GM18873 (cell line): ENCODE measurements around the gene RAB11FIP4.
"Not testable (repeated sequence)": the region's sequence is repeated elsewhere in the genome, so short reads cannot be mapped to it uniquely, and the experiment has no call there.

ENCODE experiments used
- ATAC-seq: cut with Tn5 transposase; IDR thresholded peaks from one replicate; pipeline ENCODE4 v1.9.1; 2021; ENCODE audit warnings: mild to moderate bottlenecking, moderate library complexity, moderate number of reproducible peaks; ENCODE audit not compliant: unreplicated experiment, low FRiP score

RAB11FIP4 gene

GRCh38 chr17:31391496-31391949, at the start of gene RAB11FIP4:
RAB11FIP4 (plus strand) TSS chr17:31391675; CDS start chr17:31391853, 178 bp downstream.
- no peak for ATAC-seq

- not testable (repeated sequence) for ATAC-seq
These were observed 46.2 kb upstream of the RAB11FIP4 start for GRCh38 chr17:31345191-31345747.

GRCh38 chr17:31349454-31349853, 42.0 kb upstream of the RAB11FIP4 start:
- ATAC-seq: no peak

- ATAC-seq: no peak
These were observed 35.5 kb upstream of the RAB11FIP4 start for GRCh38 chr17:31355935-31356334.

- ATAC-seq: no peak
These were observed 34.4 kb upstream of the RAB11FIP4 start for GRCh38 chr17:31357091-31357490.

- ATAC-seq: no peak
These were observed 33.6 kb upstream of the RAB11FIP4 start for GRCh38 chr17:31357839-31358394.

GRCh38 chr17:31364012-31364411, 27.5 kb upstream of the RAB11FIP4 start:
- no peak for ATAC-seq

GRCh38 chr17:31366088-31366487, 25.4 kb upstream of the RAB11FIP4 start:
- ATAC-seq: no peak

- ATAC-seq: no peak
These were observed 22.2 kb upstream of the RAB11FIP4 start for GRCh38 chr17:31369266-31369665.

GRCh38 chr17:31371511-31372097, 19.9 kb upstream of the RAB11FIP4 start:
- no peak for ATAC-seq

GRCh38 chr17:31373150-31374093, 18.1 kb upstream of the RAB11FIP4 start:
- ATAC-seq: no peak

- ATAC-seq: no peak
These were observed 17.4 kb upstream of the RAB11FIP4 start for GRCh38 chr17:31374094-31374447.

GRCh38 chr17:31374503-31374902, 17.0 kb upstream of the RAB11FIP4 start:
- no peak for ATAC-seq

GRCh38 chr17:31378638-31379037, 12.8 kb upstream of the RAB11FIP4 start:
- no peak for ATAC-seq

GRCh38 chr17:31379597-31380205, 11.8 kb upstream of the RAB11FIP4 start:
- no peak for ATAC-seq

GRCh38 chr17:31381165-31381668, 10.3 kb upstream of the RAB11FIP4 start:
- no peak for ATAC-seq

GRCh38 chr17:31382668-31383275, 8.7 kb upstream of the RAB11FIP4 start:
- not testable (repeated sequence) for ATAC-seq

GRCh38 chr17:31383488-31383887, 8.0 kb upstream of the RAB11FIP4 start:
- not testable (repeated sequence) for ATAC-seq

GRCh38 chr17:31385428-31386285, 5.8 kb upstream of the RAB11FIP4 start:
- ATAC-seq: no peak
